ENCODE data around the gene ZFAND4.
"Not testable (repeated sequence)": the region's sequence is repeated elsewhere in the genome, so short reads cannot be mapped to it uniquely, and the experiment has no call there.

ZFAND4 gene

GRCh38 chr10:45581582-45582385, 90.8 kb downstream of the ZFAND4 start:
- no peak for TF ChIP-seq CTCF (IDR thresholded peaks at IDR 0.05; ENCODE audit: low read length, missing control alignments)
- H3K4me3 ChIP-seq (replicated peaks; ENCODE audit: low read depth, low read length), result no peak overlapping the region
- DNase-seq (ENCODE audit: low read depth), result no peak

GRCh38 chr10:45581216-45581549, 91.4 kb downstream of the ZFAND4 start:
- no peak overlapping the region for H3K4me3 ChIP-seq (replicated peaks; ENCODE audit: low read depth, low read length)
- TF ChIP-seq CTCF (IDR thresholded peaks at IDR 0.05; ENCODE audit: low read length, missing control alignments), result no peak
- no peak for DNase-seq (ENCODE audit: low read depth)

- H3K4me3 ChIP-seq (replicated peaks; ENCODE audit: low read depth, low read length), result no peak overlapping the region
- DNase-seq (ENCODE audit: low read depth), result no peak
- TF ChIP-seq CTCF (IDR thresholded peaks at IDR 0.05; ENCODE audit: low read length, missing control alignments), result no peak
These were observed 92.0 kb downstream of the ZFAND4 start for GRCh38 chr10:45580371-45581215.

GRCh38 chr10:45578384-45578971, 94.1 kb downstream of the ZFAND4 start:
- H3K4me3 ChIP-seq (replicated peaks; ENCODE audit: low read depth, low read length), result no peak overlapping the region
- no peak for DNase-seq (ENCODE audit: low read depth)
- no peak for TF ChIP-seq CTCF (IDR thresholded peaks at IDR 0.05; ENCODE audit: low read length, missing control alignments)

GRCh38 chr10:45575966-45576597, 96.5 kb downstream of the ZFAND4 start:
- no peak for DNase-seq (ENCODE audit: low read depth)
- TF ChIP-seq CTCF (IDR thresholded peaks at IDR 0.05; ENCODE audit: low read length, missing control alignments), result no peak
- H3K4me3 ChIP-seq (replicated peaks; ENCODE audit: low read depth, low read length), result no peak overlapping the region

- H3K4me3 ChIP-seq (replicated peaks; ENCODE audit: low read depth, low read length); DNase-seq (ENCODE audit: low read depth): not testable (repeated sequence)
These were observed 97.4 kb downstream of the ZFAND4 start for GRCh38 chr10:45575032-45575761.

Measured in fibroblast of pulmonary artery (primary cell).